ENCODE data around the gene GAB2.

DNA sequence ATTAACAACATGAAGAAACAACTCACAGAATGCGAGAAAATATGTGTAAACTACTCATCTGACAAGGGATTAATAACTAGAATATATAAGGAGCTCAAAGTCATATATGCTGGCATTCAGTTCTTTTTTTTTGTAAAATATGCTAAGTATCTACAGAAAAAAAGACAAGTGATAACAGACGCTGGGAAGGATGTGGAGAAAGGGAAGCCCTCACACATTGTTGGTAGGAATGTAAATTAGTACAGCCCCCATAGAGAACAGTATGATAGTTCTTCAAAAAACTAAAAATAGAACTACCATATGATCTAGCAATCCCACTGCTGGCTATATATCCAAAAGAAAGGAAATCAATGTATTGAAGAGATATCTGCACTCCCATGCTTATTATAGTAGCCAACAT is 13.8 kb downstream of the GAB2 start:
- no peak for TF ChIP-seq POLR2A (IDR thresholded peaks at IDR 0.05)
- TF ChIP-seq, protein P1, sequence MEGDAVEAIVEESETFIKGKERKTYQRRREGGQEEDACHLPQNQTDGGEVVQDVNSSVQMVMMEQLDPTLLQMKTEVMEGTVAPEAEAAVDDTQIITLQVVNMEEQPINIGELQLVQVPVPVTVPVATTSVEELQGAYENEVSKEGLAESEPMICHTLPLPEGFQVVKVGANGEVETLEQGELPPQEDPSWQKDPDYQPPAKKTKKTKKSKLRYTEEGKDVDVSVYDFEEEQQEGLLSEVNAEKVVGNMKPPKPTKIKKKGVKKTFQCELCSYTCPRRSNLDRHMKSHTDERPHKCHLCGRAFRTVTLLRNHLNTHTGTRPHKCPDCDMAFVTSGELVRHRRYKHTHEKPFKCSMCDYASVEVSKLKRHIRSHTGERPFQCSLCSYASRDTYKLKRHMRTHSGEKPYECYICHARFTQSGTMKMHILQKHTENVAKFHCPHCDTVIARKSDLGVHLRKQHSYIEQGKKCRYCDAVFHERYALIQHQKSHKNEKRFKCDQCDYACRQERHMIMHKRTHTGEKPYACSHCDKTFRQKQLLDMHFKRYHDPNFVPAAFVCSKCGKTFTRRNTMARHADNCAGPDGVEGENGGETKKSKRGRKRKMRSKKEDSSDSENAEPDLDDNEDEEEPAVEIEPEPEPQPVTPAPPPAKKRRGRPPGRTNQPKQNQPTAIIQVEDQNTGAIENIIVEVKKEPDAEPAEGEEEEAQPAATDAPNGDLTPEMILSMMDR (IDR thresholded peaks at IDR 0.05) = no peak
